T-cell (primary cell): ENCODE results near the gene AP1S1. TPM values are rescaled to one million over a fixed set of nuclear protein-coding genes. Genes with fewer than 3 reads are reported as not detected.
A peak's percentile ranks its signal among the peaks of the same experiment; 100 is the strongest.

Source experiments
- ATAC-seq, 4 experiments: fragments of 200-7000 bp in 3 of 4; fragments of 150-1000 bp in 1 of 4; cut with Tn5 transposase; replicated peaks in 1 of 4; 1 replicate in 3 of 4; 2 replicates in 1 of 4; pipeline ENCODE4 v1.10.0; 2021; ENCODE audit warnings: moderate library complexity in 3 of 4, mild to moderate bottlenecking in 2 of 4, moderate number of reproducible peaks in 1 of 4
- CTCF ChIA-PET, 2 donors: fragments of 300-600 bp; sonication (Branson Sonifier 250); formaldehyde crosslinking; loops; one replicate each; lab custom pipeline; 2022; ENCODE audit warnings: antibody characterized with exemption in 2 of 2; lab: Charles Lee
- POLR2A ChIA-PET, 2 donors: fragments of 300-600 bp; sonication (Branson Sonifier 250); formaldehyde crosslinking; loops; one replicate each; lab custom pipeline; 2022; ENCODE audit warnings: antibody characterized with exemption in 2 of 2; lab: Charles Lee
- DNase-seq, 35 experiments: peaks; one replicate each; pipeline versions ENCODE4 v3.0.0 to v3.0.0-alpha.2; 2013 to 2023
- H3K27ac ChIP-seq: one replicate; pipeline ENCODE4 v1.5.1; 2013; ENCODE audit warnings: low read length
- H3K27me3 ChIP-seq, 2 experiments: replicated peaks in 1 of 2; 1 replicate in 1 of 2; 2 replicates in 1 of 2; pipeline versions ENCODE4 v1.6.1 to v1.7.0; 2013; ENCODE audit warnings: low read length in 1 of 2, mixed read lengths in 1 of 2; ENCODE audit not compliant: control insufficient read depth in 2 of 2, insufficient read depth in 2 of 2; ENCODE audit errors: extremely low read depth in 1 of 2
- H3K36me3 ChIP-seq, 2 donors: 1 replicate in 1 of 2; 2 replicates in 1 of 2; pipeline versions ENCODE4 v1.6.1 to v1.7.0; 2013; ENCODE audit warnings: low read length in 1 of 2; ENCODE audit not compliant: control insufficient read depth in 2 of 2, insufficient read depth in 1 of 2; ENCODE audit errors: extremely low read depth in 1 of 2
- H3K4me1 ChIP-seq, 2 experiments: 1 replicate in 1 of 2; 2 replicates in 1 of 2; pipeline versions ENCODE4 v1.6.1 to v1.7.0; 2013; ENCODE audit warnings: low read length in 2 of 2, mixed read lengths in 1 of 2; ENCODE audit not compliant: insufficient read depth in 2 of 2, control insufficient read depth in 1 of 2; ENCODE audit errors: extremely low read depth in 1 of 2
- H3K4me3 ChIP-seq, 2 donors: 1 replicate in 1 of 2; 2 replicates in 1 of 2; pipeline versions ENCODE4 v1.5.1 to v1.7.0; 2013; ENCODE audit warnings: mild to moderate bottlenecking in 2 of 2, low read length in 1 of 2, moderate library complexity in 1 of 2; ENCODE audit not compliant: control insufficient read depth in 1 of 2; ENCODE audit errors: extremely low read depth in 1 of 2
- H3K9me3 ChIP-seq: 2 replicates; pipeline ENCODE4 v1.7.0; 2013
- H3K27ac Mint-ChIP-seq, 2 donors: one replicate each; pipeline ENCODE4 v1.8.0; 2020 to 2021; ENCODE audit warnings: mild to moderate bottlenecking in 2 of 2, mixed read lengths in 2 of 2
- H3K27me3 Mint-ChIP-seq, 2 donors: one replicate each; pipeline ENCODE4 v1.8.0; 2021 to 2022; ENCODE audit warnings: mixed read lengths in 2 of 2
- H3K36me3 Mint-ChIP-seq: one replicate; pipeline ENCODE4 v1.8.0; 2021; ENCODE audit warnings: mixed read lengths
- H3K4me1 Mint-ChIP-seq, 3 donors: one replicate each; pipeline ENCODE4 v1.8.0; 2020 to 2022; ENCODE audit warnings: mixed read lengths in 3 of 3, mild to moderate bottlenecking in 1 of 3
- H3K4me3 Mint-ChIP-seq, 3 donors: one replicate each; pipeline ENCODE4 v1.8.0; 2020 to 2022; ENCODE audit warnings: mild to moderate bottlenecking in 3 of 3, mixed read lengths in 3 of 3, moderate library complexity in 3 of 3
- H3K9me3 Mint-ChIP-seq, 3 donors: one replicate each; pipeline ENCODE4 v1.8.0; 2020 to 2022; ENCODE audit warnings: mixed read lengths in 3 of 3
- WGBS: methylation state at CpG from one replicate; pipeline ENCODE4 v1.1.5; 2013; ENCODE audit warnings: missing lambda C conversion rate; ENCODE audit not compliant: insufficient coverage; 5-methylcytosine and 5-hydroxymethylcytosine counted together
- total RNA-seq, 35 experiments: library from RNA in 6 of 35; stranded (reverse) in 6 of 35; fragments of 120-200 nt in 1 of 35; gene quantifications; one replicate each; pipeline versions ENCODE4 v1.2.1 to v1.2.4 and lab custom pipeline; 2013 to 2026

AP1S1 gene
- total RNA-seq, 5 donors from 2014 or later (not counting 1 experiment from before 2014, with no cell fraction given), result 8.1 to 16.7 (median 14.4) TPM

GRCh38 chr7:101163279-101164070 lies 9.2 kb downstream of the AP1S1 start:
- Mint-ChIP-seq H3K36me3 (peaks cover 18% of the 10 kb centered on the region), H3K27ac (no peak overlapping the region), H3K4me1 (peaks cover 31 to 46% (median 31%) of the 10 kb centered on the region in 3 donors), H3K27me3 (peaks cover 32 to 51% of the 10 kb centered on the region in 2 donors), H3K9me3 (no peaks in the 10 kb centered on the region), H3K4me3 (peak overlapping the region; percentile 62 to 86 (median 68))
- peak in 3 of 4 experiments; percentile 23 to 33 (median 31) for ATAC-seq
- H3K27me3 ChIP-seq, result peaks cover 11 to 87% of the 10 kb centered on the region in 2 experiments
- H3K9me3 ChIP-seq, result no peaks in the 10 kb centered on the region
- WGBS, result 2% methylated on average over 72 of the region's 92 CpGs
- ChIA-PET CTCF (interaction anchor here (0.6 to 0.8 kb wide), 2 partner anchors 9 to 1246 kb away, joined by 3 to 4 read pairs; partner anchors contain the start of gene AP1S1 (in 1 of the 2)), POLR2A (no interaction called here)
- H3K36me3 ChIP-seq, result peaks cover 0 to 5% of the 10 kb centered on the region in 2 donors
- no peak overlapping the region for H3K27ac ChIP-seq
- DNase-seq, result peak in 3 of 35 experiments; percentile 23 to 47 (median 23)
- H3K4me1 ChIP-seq, result peaks cover 16 to 52% of the 10 kb centered on the region in 2 experiments
- H3K4me3 ChIP-seq, result peak overlapping the region; percentile 44 to 57

GRCh38 chr7:101164071-101164840 lies 10.0 kb downstream of the AP1S1 start:
- H3K4me1 Mint-ChIP-seq, result peaks cover 37 to 51% (median 38%) of the 10 kb centered on the region in 3 donors
- POLR2A ChIA-PET, result no interaction called here
- peaks cover 13 to 91% of the 10 kb centered on the region in 2 experiments for H3K27me3 ChIP-seq
- H3K9me3 Mint-ChIP-seq, result no peaks in the 10 kb centered on the region
- no peak overlapping the region for H3K27ac ChIP-seq
- 5% methylated on average over 73 of the region's 75 CpGs for WGBS
- H3K4me3 ChIP-seq, result peak overlapping the region in 1 of 2 donors; percentile 52
- no peaks in the 10 kb centered on the region for H3K9me3 ChIP-seq
- CTCF ChIA-PET, result interaction anchor here (0.9 to 1.9 kb wide), 2 partner anchors 8 to 20 kb away, joined by 3 to 6 read pairs; no protein-coding TSS in a partner anchor
- peak in 1 of 35 experiments; percentile 19 for DNase-seq
- H3K27me3 Mint-ChIP-seq, result peaks cover 39 to 57% of the 10 kb centered on the region in 2 donors
- H3K4me3 Mint-ChIP-seq, result peak overlapping the region in 2 of 3 donors; percentile 31 to 86
- H3K4me1 ChIP-seq, result peaks cover 16 to 53% of the 10 kb centered on the region in 2 experiments
- H3K27ac Mint-ChIP-seq, result peak overlapping the region in 1 of 2 donors; percentile 36
- H3K36me3 ChIP-seq, result peaks cover 0 to 1% of the 10 kb centered on the region in 2 donors
- H3K36me3 Mint-ChIP-seq, result peaks cover 13% of the 10 kb centered on the region
- no peak for ATAC-seq

DNA sequence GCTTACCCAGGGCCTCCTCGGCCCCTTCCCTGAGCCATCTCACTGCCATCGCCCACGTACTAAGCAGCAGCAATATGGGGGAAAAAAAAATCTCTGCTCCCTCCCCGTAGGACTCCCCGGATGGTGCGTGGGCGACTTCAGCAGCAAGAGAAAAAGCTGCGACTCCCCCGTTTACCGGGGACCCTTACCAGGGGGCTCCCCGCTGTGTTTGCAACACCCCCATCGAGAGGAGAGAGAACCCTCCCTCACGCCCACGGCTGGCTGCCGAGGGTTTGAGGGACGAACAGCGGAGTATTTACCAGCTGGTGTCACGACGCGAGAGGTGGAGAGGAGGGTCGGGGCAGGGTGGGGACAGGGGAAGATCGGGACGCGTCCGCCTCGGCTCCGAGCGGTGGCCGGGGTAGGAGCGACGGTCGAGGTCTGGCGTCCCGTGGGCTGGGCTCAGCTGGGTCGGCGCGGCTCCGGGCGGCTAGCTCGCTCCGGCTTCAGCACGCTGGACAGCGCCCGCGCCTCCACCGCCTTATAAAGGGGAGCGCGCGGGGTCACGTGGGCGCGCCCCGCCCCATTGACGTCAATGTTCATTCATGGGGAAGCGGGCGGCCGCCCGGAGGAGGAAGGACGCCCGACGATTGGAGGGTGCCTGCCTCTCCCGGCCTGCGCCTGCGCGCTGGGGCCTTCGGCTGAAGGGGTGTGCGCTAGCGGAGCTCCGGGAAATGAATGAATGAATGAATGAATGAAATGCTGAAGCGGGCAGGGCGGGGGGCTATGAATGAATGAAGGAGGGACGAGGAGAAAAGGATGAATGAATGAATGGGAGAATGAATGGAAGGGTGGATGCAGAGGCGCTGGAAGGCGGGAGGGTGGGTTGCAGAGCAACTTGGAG lies 11.0 kb downstream of the AP1S1 start, which contains the start of gene VGF:
VGF (minus strand) TSS at position 495 of the 883 bp plus-strand sequence. CDS start 726 bp downstream, outside the sequence.
- peaks cover 7% of the 10 kb centered on the region for H3K36me3 Mint-ChIP-seq

DNA sequence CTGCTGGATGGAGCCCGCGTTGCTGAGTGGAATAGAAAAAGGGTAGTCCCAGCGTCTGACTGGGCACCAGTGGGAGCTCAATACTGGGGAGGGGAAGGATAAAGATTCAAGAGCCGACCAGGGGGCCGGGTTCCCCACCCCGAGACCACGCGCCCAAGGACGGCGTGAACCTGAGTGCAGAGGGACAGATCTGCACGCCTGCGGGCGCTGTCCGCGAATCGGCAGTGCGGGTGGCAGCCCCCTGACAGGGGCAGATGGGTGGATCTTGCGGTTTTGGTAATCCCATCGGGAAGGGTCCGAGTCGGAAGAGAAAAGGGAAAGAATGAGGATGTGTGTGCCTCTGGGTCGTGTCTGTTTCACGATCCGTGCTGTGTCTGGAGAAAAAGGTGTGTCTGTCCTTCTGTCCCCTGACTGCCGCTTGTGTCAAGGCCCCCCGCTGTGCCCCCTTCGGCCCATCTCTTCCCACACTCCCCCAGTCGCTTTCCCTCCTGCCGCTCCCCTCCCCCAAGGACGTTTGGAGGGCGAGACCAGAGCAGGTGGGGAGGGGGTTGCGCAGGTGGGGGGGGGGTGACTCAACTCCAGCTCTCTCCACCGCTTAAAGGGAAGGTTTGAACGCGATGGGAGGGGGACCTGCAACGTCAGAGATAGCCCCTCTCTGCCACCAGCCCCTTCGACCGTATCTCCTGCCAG lies 11.8 kb downstream of the AP1S1 start:
- DNase-seq, result no peak
- no peak overlapping the region for H3K27ac ChIP-seq
- no peak for ATAC-seq
- Mint-ChIP-seq H3K27me3 (peaks cover 51 to 74% of the 10 kb centered on the region in 2 donors), H3K4me1 (peaks cover 55 to 69% (median 57%) of the 10 kb centered on the region in 3 donors), H3K27ac (peak overlapping the region in 1 of 2 donors; percentile 82), H3K36me3 (peaks cover 5% of the 10 kb centered on the region), H3K4me3 (peak overlapping the region; percentile 64 to 86 (median 65)), H3K9me3 (no peaks in the 10 kb centered on the region)
- peak overlapping the region; percentile 5 to 54 for H3K4me3 ChIP-seq
- H3K36me3 ChIP-seq, result no peaks in the 10 kb centered on the region
- peaks cover 28 to 71% of the 10 kb centered on the region in 2 experiments for H3K4me1 ChIP-seq
- peaks cover 22 to 93% of the 10 kb centered on the region in 2 experiments for H3K27me3 ChIP-seq
- 4% methylated on average over 21 of the region's 38 CpGs for WGBS
- CTCF ChIA-PET, result interaction anchor here in 1 of 2 donors (1.4 to 1.9 kb wide), 2 partner anchors 8 to 22 kb away, joined by 3 to 6 read pairs; no protein-coding TSS in a partner anchor
- no peaks in the 10 kb centered on the region for H3K9me3 ChIP-seq
- POLR2A ChIA-PET, result interaction anchor here in 1 of 2 donors (0.6 kb wide), 1 partner anchor 1606 kb away, joined by 5 read pairs; no protein-coding TSS in a partner anchor

More for the DNA sequence above, 11.0 kb downstream of the AP1S1 start, which contains the start of gene VGF:
- H3K27me3 ChIP-seq, result peaks cover 17 to 91% of the 10 kb centered on the region in 2 experiments
- no peak within 1 kb of the TSS for H3K27ac ChIP-seq
- H3K27me3 Mint-ChIP-seq, result peaks cover 45 to 67% of the 10 kb centered on the region in 2 donors
- POLR2A ChIA-PET, result interaction anchor here in 1 of 2 donors (0.6 to 0.7 kb wide), 2 partner anchors 53 to 1017 kb away, joined by 3 read pairs; partner anchors contain the start of gene ZNHIT1
- no peaks in the 10 kb centered on the region for H3K9me3 ChIP-seq
- H3K4me3 ChIP-seq, result peak within 1 kb of the TSS; percentile 5 to 54
- DNase-seq, result peak; percentile 82 to 96 (median 91)
- peak within 1 kb of the TSS; percentile 64 to 86 (median 65) for H3K4me3 Mint-ChIP-seq
- 2% methylated on average over 60 of the region's 74 CpGs for WGBS
- CTCF ChIA-PET, result interaction anchor here (0.9 to 1.9 kb wide), 3 partner anchors 9 to 21 kb away, joined by 3 to 6 read pairs (median 3); no protein-coding TSS in a partner anchor
- peak; percentile 76 to 87 (median 78) for ATAC-seq
- no peaks in the 10 kb centered on the region for H3K36me3 ChIP-seq
- peaks cover 20 to 63% of the 10 kb centered on the region in 2 experiments for H3K4me1 ChIP-seq
- H3K9me3 Mint-ChIP-seq, result no peaks in the 10 kb centered on the region
- peak within 1 kb of the TSS in 1 of 2 donors; percentile 82 for H3K27ac Mint-ChIP-seq
- peaks cover 47 to 61% (median 49%) of the 10 kb centered on the region in 3 donors for H3K4me1 Mint-ChIP-seq

DNA sequence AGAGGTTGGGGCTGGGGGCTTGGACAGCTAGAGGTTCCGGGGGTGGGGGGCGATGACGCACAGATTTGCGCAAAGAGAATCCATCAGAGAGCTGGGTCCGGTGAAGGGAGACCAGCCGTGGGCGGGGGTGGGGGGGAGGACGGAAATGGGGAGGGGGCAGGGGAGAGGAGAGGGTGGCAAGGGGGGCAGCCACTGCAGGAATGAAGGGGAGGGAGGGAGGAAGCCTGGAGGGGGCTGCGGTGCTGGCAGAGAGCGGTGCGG lies 12.3 kb downstream of the AP1S1 start:
- H3K27ac Mint-ChIP-seq, result no peak overlapping the region
- DNase-seq (no peak), ATAC-seq (no peak)
- WGBS, result 11% methylated on average over 3 of the region's 11 CpGs
- peaks cover 32 to 76% of the 10 kb centered on the region in 2 experiments for H3K4me1 ChIP-seq
- no peaks in the 10 kb centered on the region for H3K36me3 ChIP-seq
- H3K4me1 Mint-ChIP-seq, result peaks cover 60 to 70% (median 62%) of the 10 kb centered on the region in 3 donors
- H3K4me3 ChIP-seq, result no peak overlapping the region
- H3K4me3 Mint-ChIP-seq, result peak overlapping the region in 1 of 3 donors; percentile 86
- CTCF ChIA-PET, result no interaction called here
- no peaks in the 10 kb centered on the region for H3K9me3 ChIP-seq
- peaks cover under 1% of the 10 kb centered on the region for H3K36me3 Mint-ChIP-seq
- no peak overlapping the region for H3K27ac ChIP-seq
- POLR2A ChIA-PET, result interaction anchor here in 1 of 2 donors (0.6 kb wide), 1 partner anchor 1606 kb away, joined by 5 read pairs; no protein-coding TSS in a partner anchor
- H3K27me3 ChIP-seq, result peaks cover 22 to 93% of the 10 kb centered on the region in 2 experiments
- no peaks in the 10 kb centered on the region for H3K9me3 Mint-ChIP-seq
- H3K27me3 Mint-ChIP-seq, result peaks cover 56 to 74% of the 10 kb centered on the region in 2 donors
